CD14-positive monocyte (primary cell): ENCODE results near the gene GTF3C5. TPM values are rescaled to one million over a fixed set of nuclear protein-coding genes. Genes with fewer than 3 reads are reported as not detected.
"Not testable (repeated sequence)": the region's sequence is repeated elsewhere in the genome, so short reads cannot be mapped to it uniquely, and the experiment has no call there.

Experiments
- DNase-seq, 3 donors: peaks; one replicate each; pipeline ENCODE4 v3.0.0-alpha.2; 2011 to 2022
- H2AFZ ChIP-seq: 2 replicates; pipeline ENCODE4 v1.6.0; 2012; ENCODE audit warnings: mild to moderate bottlenecking, low read depth, low read length, inconsistent platforms; ENCODE audit not compliant: insufficient read depth, poor library complexity, severe bottlenecking
- H3K27ac ChIP-seq, 2 donors: 1 replicate in 1 of 2; 2 replicates in 1 of 2; pipeline ENCODE4 v1.5.1; 2012 to 2013; ENCODE audit warnings: low read length in 2 of 2, control low read depth in 1 of 2, inconsistent platforms in 1 of 2, low read depth in 1 of 2, mild to moderate bottlenecking in 1 of 2
- H3K27me3 ChIP-seq, 2 donors: one replicate each; pipeline versions ENCODE4 v1.6.0 to v1.6.1; 2011 to 2013; ENCODE audit warnings: low read length in 2 of 2; ENCODE audit not compliant: control insufficient read depth in 2 of 2, insufficient read depth in 2 of 2
- H3K36me3 ChIP-seq, 2 donors: replicated peaks in 1 of 2; 1 replicate in 1 of 2; 2 replicates in 1 of 2; pipeline versions ENCODE4 v1.5.1 to v1.6.1; 2012 to 2013; ENCODE audit warnings: low read length in 2 of 2, control low read depth in 1 of 2, inconsistent platforms in 1 of 2, mild to moderate bottlenecking in 1 of 2; ENCODE audit not compliant: insufficient read depth in 2 of 2, control insufficient read depth in 1 of 2
- H3K4me1 ChIP-seq, 2 donors: 1 replicate in 1 of 2; 2 replicates in 1 of 2; pipeline versions ENCODE4 v1.5.1 to v1.6.1; 2012 to 2013; ENCODE audit warnings: low read length in 2 of 2, control low read depth in 1 of 2, inconsistent platforms in 1 of 2, mild to moderate bottlenecking in 1 of 2, moderate library complexity in 1 of 2; ENCODE audit not compliant: insufficient read depth in 2 of 2, control insufficient read depth in 1 of 2
- H3K4me2 ChIP-seq: replicated peaks from 2 replicates; pipeline ENCODE3; 2012; ENCODE audit warnings: low read length, moderate library complexity, mild to moderate bottlenecking; ENCODE audit not compliant: poor library complexity, severe bottlenecking; ENCODE audit errors: extremely low read depth
- H3K4me3 ChIP-seq, 3 experiments: fragments of 200-600 bp in 1 of 3; sonication (generic) in 1 of 3; replicated peaks in 1 of 3; 1 replicate in 2 of 3; 2 replicates in 1 of 3; pipeline ENCODE4 v1.5.1; 2011 to 2013; ENCODE audit warnings: low read length in 3 of 3, mild to moderate bottlenecking in 3 of 3, control low read depth in 2 of 3, low read depth in 2 of 3, inconsistent platforms in 1 of 3, moderate library complexity in 1 of 3
- H3K79me2 ChIP-seq: 2 replicates; pipeline ENCODE4 v1.6.0; 2012; ENCODE audit warnings: mild to moderate bottlenecking, control low read depth, inconsistent platforms, low read length, moderate library complexity; ENCODE audit not compliant: insufficient read depth
- H3K9ac ChIP-seq: 2 replicates; pipeline ENCODE4 v1.6.0; 2017; ENCODE audit warnings: low read length, mild to moderate bottlenecking; ENCODE audit not compliant: insufficient read depth, poor library complexity, severe bottlenecking
- H3K9me3 ChIP-seq, 2 donors: replicated peaks in 1 of 2; 1 replicate in 1 of 2; 2 replicates in 1 of 2; pipeline versions ENCODE4 v1.5.1 to v1.6.1; 2012 to 2013; ENCODE audit warnings: low read length in 2 of 2, control low read depth in 1 of 2; ENCODE audit not compliant: control insufficient read depth in 1 of 2, insufficient read depth in 1 of 2
- H4K20me1 ChIP-seq: 2 replicates; pipeline ENCODE4 v1.6.0; 2012; ENCODE audit warnings: mild to moderate bottlenecking, low read length, control low read depth, moderate library complexity; ENCODE audit not compliant: insufficient read depth
- H3K27ac Mint-ChIP-seq, 7 donors: one replicate each; pipeline ENCODE4 v1.8.0; 2020; ENCODE audit warnings: mild to moderate bottlenecking in 7 of 7, mixed read lengths in 7 of 7, moderate library complexity in 6 of 7, inconsistent platforms in 2 of 7
- H3K27me3 Mint-ChIP-seq, 3 donors: one replicate each; pipeline ENCODE4 v1.8.0; 2021 to 2022; ENCODE audit warnings: low read depth in 3 of 3, mild to moderate bottlenecking in 3 of 3, mixed read lengths in 3 of 3, moderate library complexity in 3 of 3, inconsistent platforms in 1 of 3
- H3K36me3 Mint-ChIP-seq, 2 donors: one replicate each; pipeline ENCODE4 v1.8.0; 2020; ENCODE audit warnings: mixed read lengths in 2 of 2, inconsistent platforms in 1 of 2, mild to moderate bottlenecking in 1 of 2
- H3K4me1 Mint-ChIP-seq: one replicate; pipeline ENCODE4 v1.8.0; 2020; ENCODE audit warnings: mild to moderate bottlenecking, mixed read lengths
- H3K4me3 Mint-ChIP-seq, 2 donors: one replicate each; pipeline ENCODE4 v1.8.0; 2020; ENCODE audit warnings: mild to moderate bottlenecking in 2 of 2, mixed read lengths in 2 of 2, moderate library complexity in 1 of 2
- H3K9me3 Mint-ChIP-seq, 7 donors: one replicate each; pipeline ENCODE4 v1.8.0; 2020 to 2022; ENCODE audit warnings: mixed read lengths in 7 of 7, mild to moderate bottlenecking in 6 of 7, moderate library complexity in 6 of 7, inconsistent platforms in 2 of 7
- CTCF ChIP-seq: fragments of 200-600 bp; IDR thresholded peaks from one replicate; pipeline ENCODE4 v1.8.0; 2022; ENCODE audit warnings: antibody characterized with exemption, mild to moderate bottlenecking
- WGBS: methylation state at CpG from one replicate; pipeline ENCODE4 v1.1.5; 2013; ENCODE audit warnings: missing lambda C conversion rate; ENCODE audit not compliant: insufficient coverage; 5-methylcytosine and 5-hydroxymethylcytosine counted together
- intact Hi-C, 2 donors: fragments of 100-400 bp; cut with micrococcal nuclease; formaldehyde crosslinking; loops; one replicate each; pipeline versions ENCODE4 v1.15.0 to v1.15.1; 2023
- polyA plus RNA-seq, 3 donors: library from polyadenylated mRNA; depleted of rRNA in 1 of 3; unstranded in 2 of 3; stranded (reverse) in 1 of 3; fragments of 300-500 nt in 2 of 3; fragments of >200 nt in 1 of 3; fragmentation: Illumina TruSeq in 2 of 3; gene quantifications; 1 replicate in 2 of 3; 2 replicates in 1 of 3; pipeline ENCODE4 v1.2.3, GENCODE V29; 2012 to 2021

Gene GTF3C5
- polyA plus RNA-seq, 3 donors = 21.3 to 75.6 (median 24.4) TPM

DNA sequence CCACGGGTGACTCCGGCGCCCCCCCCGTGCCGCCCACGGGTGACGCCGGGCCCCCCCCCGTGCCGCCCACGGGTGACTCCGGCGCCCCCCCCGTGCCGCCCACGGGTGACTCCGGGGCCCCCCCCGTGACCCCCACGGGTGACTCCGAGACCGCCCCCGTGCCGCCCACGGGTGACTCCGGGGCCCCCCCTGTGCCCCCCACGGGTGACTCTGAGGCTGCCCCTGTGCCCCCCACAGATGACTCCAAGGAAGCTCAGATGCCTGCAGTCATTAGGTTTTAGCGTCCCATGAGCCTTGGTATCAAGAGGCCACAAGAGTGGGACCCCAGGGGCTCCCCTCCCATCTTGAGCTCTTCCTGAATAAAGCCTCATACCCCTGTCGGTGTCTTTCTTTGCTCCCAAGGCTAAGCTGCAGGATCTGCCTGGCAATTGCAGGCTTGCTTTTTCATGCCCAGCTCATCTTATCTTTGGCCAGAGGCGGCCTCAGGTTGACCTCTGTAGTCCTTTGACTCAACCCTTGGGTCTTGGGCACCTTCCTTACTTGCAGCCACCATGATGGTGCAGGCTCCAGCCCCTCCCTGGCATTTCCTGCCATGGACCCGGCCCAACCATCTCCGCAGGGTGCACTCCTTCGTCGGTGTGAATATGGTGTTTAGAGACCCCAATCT lies 40.8 kb downstream of the GTF3C5 start:
- no peaks in the 10 kb centered on the region for H4K20me1 ChIP-seq
- H3K9ac ChIP-seq = no peak overlapping the region
- Mint-ChIP-seq H3K4me1 (peaks cover 2% of the 10 kb centered on the region), H3K9me3 (no peaks in the 10 kb centered on the region), H3K4me3 (no peak overlapping the region), H3K36me3 (no peaks in the 10 kb centered on the region), H3K27ac (peak overlapping the region in 1 of 7 donors; percentile 48), H3K27me3 (peaks cover 0 to 7% (median 2%) of the 10 kb centered on the region in 3 donors)
- H3K4me3 ChIP-seq = no peak overlapping the region
- no peak overlapping the region for H3K4me2 ChIP-seq
- H3K36me3 ChIP-seq = no peaks in the 10 kb centered on the region
- no peaks in the 10 kb centered on the region for H3K9me3 ChIP-seq
- intact Hi-C loops = no loop called here
- H3K27ac ChIP-seq = no peak overlapping the region
- no peak overlapping the region for H2AFZ ChIP-seq
- DNase-seq = no peak
- H3K4me1 ChIP-seq = no peaks in the 10 kb centered on the region
- H3K79me2 ChIP-seq = no peaks in the 10 kb centered on the region
- no peak for TF ChIP-seq CTCF
- 91% methylated on average over 16 of the region's 33 CpGs for WGBS
- peaks cover 0 to 7% of the 10 kb centered on the region in 2 donors for H3K27me3 ChIP-seq

GRCh38 chr9:133072210-133072609 lies 41.4 kb downstream of the GTF3C5 start:
- H3K4me1 Mint-ChIP-seq, H4K20me1 ChIP-seq, H3K36me3 ChIP-seq, H3K9me3 Mint-ChIP-seq, H3K4me3 ChIP-seq, H3K27me3 Mint-ChIP-seq, H3K27ac ChIP-seq, H3K27me3 ChIP-seq, H3K36me3 Mint-ChIP-seq, H3K4me2 ChIP-seq, intact Hi-C loops, H3K9me3 ChIP-seq, H3K79me2 ChIP-seq, H3K4me3 Mint-ChIP-seq, DNase-seq, H2AFZ ChIP-seq, H3K4me1 ChIP-seq: not testable (repeated sequence)
- peak overlapping the region; percentile 8 for H3K9ac ChIP-seq
- whole genome bisulfite sequencing = 100% methylated on average over 1 of the region's 5 CpGs
- H3K27ac Mint-ChIP-seq = peak overlapping the region in 1 of 7 donors; percentile 30
